Measurements from ENCODE around the gene SUSD4.

DNA sequence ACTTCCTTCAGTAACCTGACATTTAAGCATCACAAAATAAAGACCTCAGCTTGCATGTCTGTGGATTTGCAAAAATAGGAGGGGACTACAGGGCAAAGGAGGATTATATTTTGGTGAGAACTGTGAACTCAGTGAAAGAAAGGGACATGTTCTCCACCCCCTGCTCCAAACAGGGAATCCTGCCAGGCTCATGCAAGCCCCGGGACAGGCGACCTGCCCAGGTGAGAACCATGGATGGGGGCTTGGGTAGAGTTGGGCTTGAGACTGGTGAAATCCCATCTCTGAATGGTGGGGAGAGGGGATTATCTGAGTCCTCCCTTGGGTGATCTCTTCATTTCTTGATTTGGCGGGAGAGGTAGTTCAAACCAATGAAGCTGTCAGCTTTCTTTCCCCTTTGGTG is 110.1 kb downstream of the SUSD4 start:
- TF ChIP-seq, protein P1, sequence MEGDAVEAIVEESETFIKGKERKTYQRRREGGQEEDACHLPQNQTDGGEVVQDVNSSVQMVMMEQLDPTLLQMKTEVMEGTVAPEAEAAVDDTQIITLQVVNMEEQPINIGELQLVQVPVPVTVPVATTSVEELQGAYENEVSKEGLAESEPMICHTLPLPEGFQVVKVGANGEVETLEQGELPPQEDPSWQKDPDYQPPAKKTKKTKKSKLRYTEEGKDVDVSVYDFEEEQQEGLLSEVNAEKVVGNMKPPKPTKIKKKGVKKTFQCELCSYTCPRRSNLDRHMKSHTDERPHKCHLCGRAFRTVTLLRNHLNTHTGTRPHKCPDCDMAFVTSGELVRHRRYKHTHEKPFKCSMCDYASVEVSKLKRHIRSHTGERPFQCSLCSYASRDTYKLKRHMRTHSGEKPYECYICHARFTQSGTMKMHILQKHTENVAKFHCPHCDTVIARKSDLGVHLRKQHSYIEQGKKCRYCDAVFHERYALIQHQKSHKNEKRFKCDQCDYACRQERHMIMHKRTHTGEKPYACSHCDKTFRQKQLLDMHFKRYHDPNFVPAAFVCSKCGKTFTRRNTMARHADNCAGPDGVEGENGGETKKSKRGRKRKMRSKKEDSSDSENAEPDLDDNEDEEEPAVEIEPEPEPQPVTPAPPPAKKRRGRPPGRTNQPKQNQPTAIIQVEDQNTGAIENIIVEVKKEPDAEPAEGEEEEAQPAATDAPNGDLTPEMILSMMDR (IDR thresholded peaks at IDR 0.05) = no peak
- no peak for TF ChIP-seq EZH2 (IDR thresholded peaks at IDR 0.05)
- TF ChIP-seq EZH2phosphoT487 (IDR thresholded peaks at IDR 0.05) = no peak
